H1 (cell line): ENCODE data around the gene DHX58.

ENCODE experiments used
- CTCF ChIP-seq, 3 experiments: IDR thresholded peaks; 1 replicate in 2 of 3; 2 replicates in 1 of 3; pipeline versions ENCODE4 v1.5.1 to v1.6.1; 2011; ENCODE audit warnings: low read length in 3 of 3, mild to moderate bottlenecking in 3 of 3, inconsistent platforms in 2 of 3, low read depth in 1 of 3, moderate library complexity in 1 of 3; ENCODE audit not compliant: insufficient read depth in 1 of 3; ENCODE audit errors: control extremely low read depth in 1 of 3
- EZH2 ChIP-seq: fragments of 200-600 bp; sonication (generic); IDR thresholded peaks from 2 replicates; pipeline ENCODE4 v1.7.1; 2012; ENCODE audit warnings: low read depth, mild to moderate bottlenecking, moderate library complexity, low read length, inconsistent platforms; ENCODE audit not compliant: severe bottlenecking
- GTF2F1 ChIP-seq: IDR thresholded peaks from 2 replicates; pipeline ENCODE4 v1.6.1; 2012; ENCODE audit warnings: low read depth, low read length, improper control_type of control experiment, borderline replicate concordance
- JUND ChIP-seq: IDR thresholded peaks from 2 replicates; pipeline ENCODE4 v1.6.1; 2011; ENCODE audit warnings: mild to moderate bottlenecking, improper control_type of control experiment, low read length
- POLR2A ChIP-seq, 2 experiments: IDR thresholded peaks; 1 replicate in 1 of 2; 2 replicates in 1 of 2; pipeline ENCODE4 v1.6.1; 2011; ENCODE audit warnings: low read depth in 2 of 2, low read length in 2 of 2, mild to moderate bottlenecking in 2 of 2; ENCODE audit errors: control extremely low read depth in 1 of 2
- POLR2AphosphoS5 ChIP-seq: IDR thresholded peaks from 2 replicates; pipeline ENCODE4 v1.6.1; 2011; ENCODE audit warnings: low read depth, low read length
- TAF1 ChIP-seq: IDR thresholded peaks from 2 replicates; pipeline ENCODE4 v1.6.1; 2011; ENCODE audit warnings: mild to moderate bottlenecking, low read depth, low read length
- TCF12 ChIP-seq: IDR thresholded peaks from 2 replicates; pipeline ENCODE4 v1.6.1; 2011; ENCODE audit warnings: low read depth, mild to moderate bottlenecking, low read length
- USF2 ChIP-seq: IDR thresholded peaks from 2 replicates; pipeline ENCODE4 v1.6.1; 2011; ENCODE audit warnings: low read length, improper control_type of control experiment

- TF ChIP-seq TCF12, result no peak
- no peak for TF ChIP-seq CTCF (IDR thresholded peaks at IDR 0.05; ENCODE audit: control extremely low read depth in 1 of 3, insufficient read depth in 1 of 3, low read depth in 1 of 3, low read length in 3 of 3)
- no peak for TF ChIP-seq TAF1
- TF ChIP-seq POLR2A (IDR thresholded peaks at IDR 0.05; ENCODE audit: control extremely low read depth in 1 of 2, low read depth in 2 of 2, low read length in 2 of 2), result no peak
- no peak for TF ChIP-seq GTF2F1
- no peak for TF ChIP-seq POLR2AphosphoS5
- TF ChIP-seq USF2, result no peak
- no peak for TF ChIP-seq EZH2
- no peak for TF ChIP-seq JUND
These were observed 52.3 kb downstream of the DHX58 start for GRCh38 chr17:42060231-42060630.
